ENCODE results near the gene AFAP1L1.

GRCh38 chr5:149363936-149364335 is 92.3 kb downstream of the AFAP1L1 start:
- no peak for TF ChIP-seq CTCF (IDR thresholded peaks at IDR 0.05; ENCODE audit: low read length)
- no peak for TF ChIP-seq EZH2 (optimal IDR thresholded peaks at IDR 0.05; ENCODE audit: low read depth, low read length)
- TF ChIP-seq EZH2phosphoT487 (IDR thresholded peaks at IDR 0.05; ENCODE audit: low read length) = no peak
